H9 (cell line): ENCODE data around the gene COL23A1. TPM values are rescaled to one million over a fixed set of nuclear protein-coding genes. Genes with fewer than 3 reads are reported as not detected.

Experiments used
- DNase-seq: peaks from one replicate; pipeline ENCODE4 v3.0.0-alpha.2; 2017
- H2AFZ ChIP-seq: one replicate; pipeline ENCODE4 v1.6.1; 2013; ENCODE audit warnings: mild to moderate bottlenecking, low read length, control low read depth, moderate library complexity
- H2AK5ac ChIP-seq: 2 replicates; pipeline ENCODE4 v1.6.1; 2013; ENCODE audit warnings: low read length, control low read depth, mixed read lengths; ENCODE audit not compliant: insufficient read length
- H2BK120ac ChIP-seq: one replicate; pipeline ENCODE4 v1.6.1; 2013; ENCODE audit warnings: low read depth, mild to moderate bottlenecking, low read length, control low read depth, inconsistent platforms; ENCODE audit not compliant: poor library complexity, severe bottlenecking
- H2BK12ac ChIP-seq: 2 replicates; pipeline ENCODE4 v1.6.1; 2013; ENCODE audit warnings: low read length, control low read depth, mixed read lengths, low read depth; ENCODE audit not compliant: insufficient read length
- H2BK15ac ChIP-seq: 2 replicates; pipeline ENCODE4 v1.6.1; 2013; ENCODE audit warnings: low read depth, low read length, control low read depth
- H2BK20ac ChIP-seq: one replicate; pipeline ENCODE4 v1.6.1; 2013; ENCODE audit warnings: low read depth, mild to moderate bottlenecking, low read length, control low read depth, inconsistent platforms; ENCODE audit not compliant: poor library complexity, severe bottlenecking
- H2BK5ac ChIP-seq: 2 replicates; pipeline ENCODE4 v1.6.1; 2013; ENCODE audit warnings: low read length, control low read depth, mixed read lengths; ENCODE audit not compliant: insufficient read length
- H3K14ac ChIP-seq: 2 replicates; pipeline ENCODE4 v1.6.1; 2013; ENCODE audit warnings: low read length, control low read depth; ENCODE audit not compliant: insufficient read depth
- H3K18ac ChIP-seq: 2 replicates; pipeline ENCODE4 v1.6.1; 2013; ENCODE audit warnings: low read depth, mild to moderate bottlenecking, mixed read lengths, low read length, control low read depth; ENCODE audit not compliant: insufficient read length
- H3K23ac ChIP-seq: 2 replicates; pipeline ENCODE4 v1.6.1; 2013; ENCODE audit warnings: low read length, control low read depth, mixed read lengths, low read depth; ENCODE audit not compliant: insufficient read length
- H3K23me2 ChIP-seq: 2 replicates; pipeline ENCODE4 v1.6.1; 2013; ENCODE audit warnings: low read depth, mild to moderate bottlenecking, mixed read lengths, low read length, control low read depth; ENCODE audit not compliant: insufficient read length, poor library complexity, severe bottlenecking
- H3K27ac ChIP-seq: 2 replicates; pipeline ENCODE4 v1.5.1; 2013; ENCODE audit warnings: low read length, control low read depth, mixed read lengths, low read depth; ENCODE audit not compliant: insufficient read length
- H3K27me3 ChIP-seq: 2 replicates; pipeline ENCODE4 v1.6.1; 2013; ENCODE audit warnings: low read length, control low read depth, inconsistent platforms; ENCODE audit not compliant: insufficient read depth
- H3K4ac ChIP-seq: 2 replicates; pipeline ENCODE4 v1.6.1; 2013; ENCODE audit warnings: low read depth, mild to moderate bottlenecking, control low read depth, inconsistent platforms, low read length, moderate library complexity
- H3K4me1 ChIP-seq: 2 replicates; pipeline ENCODE4 v1.6.1; 2013; ENCODE audit warnings: low read length, control low read depth, inconsistent platforms; ENCODE audit not compliant: insufficient read depth
- H3K4me2 ChIP-seq: 2 replicates; pipeline ENCODE4 v1.6.1; 2013; ENCODE audit warnings: low read length, control low read depth, mixed read lengths; ENCODE audit not compliant: insufficient read length, insufficient read depth
- H3K56ac ChIP-seq: 2 replicates; pipeline ENCODE4 v1.6.1; 2013; ENCODE audit warnings: low read depth, mild to moderate bottlenecking, mixed read lengths, low read length, control low read depth; ENCODE audit not compliant: insufficient read length
- H3K79me1 ChIP-seq: 2 replicates; pipeline ENCODE4 v1.6.1; 2013; ENCODE audit warnings: low read depth, mild to moderate bottlenecking, moderate library complexity, low read length, control low read depth, inconsistent platforms; ENCODE audit not compliant: insufficient read depth, poor library complexity, severe bottlenecking
- H3K79me2 ChIP-seq: 2 replicates; pipeline ENCODE4 v1.6.1; 2013; ENCODE audit warnings: low read length, control low read depth, inconsistent platforms; ENCODE audit not compliant: insufficient read depth
- H3K9ac ChIP-seq: 2 replicates; pipeline ENCODE4 v1.6.1; 2013; ENCODE audit warnings: low read length, control low read depth, mixed read lengths; ENCODE audit not compliant: insufficient read length; ENCODE audit errors: extremely low read depth
- H3K9me3 ChIP-seq: one replicate; pipeline ENCODE4 v1.6.1; 2013; ENCODE audit warnings: low read depth, low read length, inconsistent platforms; ENCODE audit not compliant: control insufficient read depth
- H3T11ph ChIP-seq: one replicate; pipeline ENCODE4 v1.6.1; 2013; ENCODE audit warnings: mild to moderate bottlenecking, low read length, control low read depth, inconsistent platforms
- H4K20me1 ChIP-seq: one replicate; pipeline ENCODE4 v1.6.1; 2013; ENCODE audit not compliant: control insufficient read depth, insufficient read length, insufficient read depth
- H4K5ac ChIP-seq: 2 replicates; pipeline ENCODE4 v1.6.1; 2013; ENCODE audit warnings: low read depth, mild to moderate bottlenecking, mixed read lengths, low read length, control low read depth; ENCODE audit not compliant: insufficient read length
- H4K8ac ChIP-seq: replicated peaks from 2 replicates; pipeline ENCODE4 v1.6.1; 2013; ENCODE audit warnings: low read length, control low read depth, mixed read lengths, low read depth; ENCODE audit not compliant: insufficient read length
- H4K91ac ChIP-seq: 2 replicates; pipeline ENCODE4 v1.6.1; 2013; ENCODE audit warnings: low read depth, mild to moderate bottlenecking, moderate library complexity, mixed read lengths, low read length, control low read depth; ENCODE audit not compliant: insufficient read length
- H3K27ac Mint-ChIP-seq, 3 experiments: 2 replicates in 2 of 3; 3 replicates in 1 of 3; pipeline ENCODE4 v1.8.0; 2020 to 2021; ENCODE audit warnings: mixed read lengths in 3 of 3, mild to moderate bottlenecking in 1 of 3, moderate library complexity in 1 of 3
- H3K27me3 Mint-ChIP-seq: 2 replicates; pipeline ENCODE4 v1.8.0; 2021; ENCODE audit warnings: low read depth, mild to moderate bottlenecking, moderate library complexity, mixed read lengths
- H3K36me3 Mint-ChIP-seq, 3 experiments: 2 replicates in 2 of 3; 3 replicates in 1 of 3; pipeline ENCODE4 v1.8.0; 2020 to 2021; ENCODE audit warnings: low read depth in 3 of 3, mixed read lengths in 3 of 3; ENCODE audit not compliant: insufficient read depth in 1 of 3
- H3K4me1 Mint-ChIP-seq, 2 experiments: 2 replicates each; pipeline ENCODE4 v1.8.0; 2020; ENCODE audit warnings: mixed read lengths in 2 of 2
- H3K4me3 Mint-ChIP-seq, 2 experiments: 2 replicates in 1 of 2; 3 replicates in 1 of 2; pipeline ENCODE4 v1.8.0; 2020 to 2021; ENCODE audit warnings: mild to moderate bottlenecking in 2 of 2, mixed read lengths in 2 of 2, moderate library complexity in 1 of 2
- H3K9me3 Mint-ChIP-seq, 2 experiments: 2 replicates in 1 of 2; 3 replicates in 1 of 2; pipeline ENCODE4 v1.8.0; 2020; ENCODE audit warnings: mild to moderate bottlenecking in 2 of 2, mixed read lengths in 2 of 2, moderate library complexity in 1 of 2
- WGBS: extraction: QIAGEN DNeasy Blood & Tissue Kit; methylation state at CpG from one replicate; pipeline ENCODE4 v1.1.7; 2013; ENCODE audit warnings: missing lambda C conversion rate, low lambda C conversion rate, mixed read lengths; ENCODE audit not compliant: insufficient read length; ENCODE audit errors: extremely low coverage; 5-methylcytosine and 5-hydroxymethylcytosine counted together
- total RNA-seq: library from RNA; stranded (reverse); gene quantifications from 2 replicates; pipeline ENCODE4 v1.2.1, GENCODE V29; 2021
- TF ChIP-seq, protein P1 (sequence below): fragments of 200-600 bp; sonication (generic); conservative IDR thresholded peaks from 3 replicates; pipeline ENCODE4 v1.8.0; 2021; ENCODE audit warnings: antibody characterized with exemption, mild to moderate bottlenecking

Gene COL23A1
- total RNA-seq, 1 experiment from 2014 or later, result 2.6 TPM

- TF ChIP-seq, protein P1, sequence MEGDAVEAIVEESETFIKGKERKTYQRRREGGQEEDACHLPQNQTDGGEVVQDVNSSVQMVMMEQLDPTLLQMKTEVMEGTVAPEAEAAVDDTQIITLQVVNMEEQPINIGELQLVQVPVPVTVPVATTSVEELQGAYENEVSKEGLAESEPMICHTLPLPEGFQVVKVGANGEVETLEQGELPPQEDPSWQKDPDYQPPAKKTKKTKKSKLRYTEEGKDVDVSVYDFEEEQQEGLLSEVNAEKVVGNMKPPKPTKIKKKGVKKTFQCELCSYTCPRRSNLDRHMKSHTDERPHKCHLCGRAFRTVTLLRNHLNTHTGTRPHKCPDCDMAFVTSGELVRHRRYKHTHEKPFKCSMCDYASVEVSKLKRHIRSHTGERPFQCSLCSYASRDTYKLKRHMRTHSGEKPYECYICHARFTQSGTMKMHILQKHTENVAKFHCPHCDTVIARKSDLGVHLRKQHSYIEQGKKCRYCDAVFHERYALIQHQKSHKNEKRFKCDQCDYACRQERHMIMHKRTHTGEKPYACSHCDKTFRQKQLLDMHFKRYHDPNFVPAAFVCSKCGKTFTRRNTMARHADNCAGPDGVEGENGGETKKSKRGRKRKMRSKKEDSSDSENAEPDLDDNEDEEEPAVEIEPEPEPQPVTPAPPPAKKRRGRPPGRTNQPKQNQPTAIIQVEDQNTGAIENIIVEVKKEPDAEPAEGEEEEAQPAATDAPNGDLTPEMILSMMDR, result no peak
- H4K20me1 ChIP-seq, result no peaks in the 10 kb centered on the region
- no peak overlapping the region for H3K4me2 ChIP-seq
- no peak overlapping the region for H3K56ac ChIP-seq
- Mint-ChIP-seq H3K4me3 (no peak overlapping the region), H3K27ac (peak overlapping the region; percentile 25 to 76 (median 53); a peak in 2 of 7 replicates), H3K36me3 (no peaks in the 10 kb centered on the region), H3K27me3 (no peaks in the 10 kb centered on the region), H3K9me3 (no peaks in the 10 kb centered on the region), H3K4me1 (peaks cover 14 to 23% of the 10 kb centered on the region in 2 experiments)
- no peak overlapping the region for H2AFZ ChIP-seq
- DNase-seq, result no peak
- peak overlapping the region; percentile 37 for H2AK5ac ChIP-seq
- no peak overlapping the region for H3K9ac ChIP-seq
- H2BK12ac ChIP-seq, result no peak overlapping the region
- H3K23ac ChIP-seq, result no peak overlapping the region
- H2BK5ac ChIP-seq, result no peak overlapping the region
- no peak overlapping the region for H3K27ac ChIP-seq
- no peaks in the 10 kb centered on the region for H3K79me2 ChIP-seq
- no peak overlapping the region; the same call in 1 of the 2 replicates for H3K4ac ChIP-seq
- no peaks in the 10 kb centered on the region for H3K23me2 ChIP-seq
- H2BK20ac ChIP-seq, result no peak overlapping the region
- H3K9me3 ChIP-seq, result no peaks in the 10 kb centered on the region
- no peak overlapping the region for H4K8ac ChIP-seq
- no CpG with 5 or more reads among the region's 21 CpGs for WGBS
- peaks cover 2% of the 10 kb centered on the region; the same call in 1 of the 2 replicates for H3K4me1 ChIP-seq
- H2BK15ac ChIP-seq, result no peak overlapping the region
- no peaks in the 10 kb centered on the region for H3K27me3 ChIP-seq
- H3K14ac ChIP-seq, result no peak overlapping the region; the same call in 1 of the 2 replicates
- no peaks in the 10 kb centered on the region for H3K79me1 ChIP-seq
- no peak overlapping the region for H4K5ac ChIP-seq
- no peak overlapping the region for H4K91ac ChIP-seq
- H3K18ac ChIP-seq, result no peak overlapping the region
- H2BK120ac ChIP-seq, result no peak overlapping the region
- no peak overlapping the region for H3T11ph ChIP-seq
Measured at GRCh38 chr5:178333821-178334481, 256.2 kb downstream of the COL23A1 start.
